ENCODE results near the gene HTD2. TPM values are rescaled to one million over a fixed set of nuclear protein-coding genes. Genes with fewer than 3 reads are reported as not detected.

Gene HTD2
- total RNA-seq, 1 experiment from 2014 or later: 8.2 TPM

DNA sequence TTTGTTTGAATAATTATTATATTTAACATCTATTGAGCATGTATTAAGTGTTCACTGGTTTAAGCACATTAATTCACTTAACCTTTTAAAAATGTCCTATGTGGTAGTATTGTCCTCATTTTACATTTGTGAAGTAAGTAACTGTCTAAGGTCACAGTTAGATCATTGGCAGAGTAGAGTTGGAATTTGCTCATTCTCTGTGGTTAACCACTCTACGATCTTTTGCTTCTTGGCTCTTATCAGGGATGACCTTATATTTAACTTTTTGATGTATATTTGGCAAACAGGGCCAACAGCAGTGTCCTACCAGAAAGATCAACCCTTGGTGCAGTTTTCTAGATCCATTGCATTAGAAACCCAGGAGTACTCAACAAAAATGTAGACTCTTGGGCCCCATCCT lies 60.4 kb downstream of the HTD2 start:
- no peaks in the 10 kb centered on the region for H3K27me3 Mint-ChIP-seq (ENCODE audit: insufficient read depth, unreplicated experiment)
- no peak overlapping the region for H3K27ac Mint-ChIP-seq (ENCODE audit: unreplicated experiment)
- H3K4me1 Mint-ChIP-seq (ENCODE audit: low read depth, unreplicated experiment): no peaks in the 10 kb centered on the region
- H3K36me3 ChIP-seq (ENCODE audit: control insufficient read depth, insufficient read depth, low read length): no peaks in the 10 kb centered on the region
- CTCF ChIA-PET: no interaction called here
- H3K9me3 Mint-ChIP-seq (ENCODE audit: unreplicated experiment): no peaks in the 10 kb centered on the region
- H3K4me3 Mint-ChIP-seq (ENCODE audit: unreplicated experiment): no peak overlapping the region
- H3K4me1 ChIP-seq: no peaks in the 10 kb centered on the region
- intact Hi-C loops (cut with micrococcal nuclease; ENCODE audit: unreplicated experiment): no loop called here
- no peaks in the 10 kb centered on the region for H3K36me3 Mint-ChIP-seq (ENCODE audit: insufficient read depth, unreplicated experiment)
- BruUV-seq (replicated peaks): no TSS peak
- no peaks in the 10 kb centered on the region for H3K9me3 ChIP-seq
- POLR2A ChIA-PET: no interaction called here
- DNase-seq: no peak
- TF ChIP-seq, protein P1, sequence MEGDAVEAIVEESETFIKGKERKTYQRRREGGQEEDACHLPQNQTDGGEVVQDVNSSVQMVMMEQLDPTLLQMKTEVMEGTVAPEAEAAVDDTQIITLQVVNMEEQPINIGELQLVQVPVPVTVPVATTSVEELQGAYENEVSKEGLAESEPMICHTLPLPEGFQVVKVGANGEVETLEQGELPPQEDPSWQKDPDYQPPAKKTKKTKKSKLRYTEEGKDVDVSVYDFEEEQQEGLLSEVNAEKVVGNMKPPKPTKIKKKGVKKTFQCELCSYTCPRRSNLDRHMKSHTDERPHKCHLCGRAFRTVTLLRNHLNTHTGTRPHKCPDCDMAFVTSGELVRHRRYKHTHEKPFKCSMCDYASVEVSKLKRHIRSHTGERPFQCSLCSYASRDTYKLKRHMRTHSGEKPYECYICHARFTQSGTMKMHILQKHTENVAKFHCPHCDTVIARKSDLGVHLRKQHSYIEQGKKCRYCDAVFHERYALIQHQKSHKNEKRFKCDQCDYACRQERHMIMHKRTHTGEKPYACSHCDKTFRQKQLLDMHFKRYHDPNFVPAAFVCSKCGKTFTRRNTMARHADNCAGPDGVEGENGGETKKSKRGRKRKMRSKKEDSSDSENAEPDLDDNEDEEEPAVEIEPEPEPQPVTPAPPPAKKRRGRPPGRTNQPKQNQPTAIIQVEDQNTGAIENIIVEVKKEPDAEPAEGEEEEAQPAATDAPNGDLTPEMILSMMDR (IDR thresholded peaks at IDR 0.05; ENCODE audit: insufficient read depth in 1 of 2, low read depth in 1 of 2, low read length in 1 of 2, severe bottlenecking in 1 of 2, unreplicated experiment in 1 of 2): no peak
- H3K4me3 ChIP-seq (ENCODE audit: low read depth, low read length): no peak overlapping the region
- H3K27me3 ChIP-seq (replicated peaks; ENCODE audit: control insufficient read depth, insufficient read depth, low read length): no peaks in the 10 kb centered on the region

DNA sequence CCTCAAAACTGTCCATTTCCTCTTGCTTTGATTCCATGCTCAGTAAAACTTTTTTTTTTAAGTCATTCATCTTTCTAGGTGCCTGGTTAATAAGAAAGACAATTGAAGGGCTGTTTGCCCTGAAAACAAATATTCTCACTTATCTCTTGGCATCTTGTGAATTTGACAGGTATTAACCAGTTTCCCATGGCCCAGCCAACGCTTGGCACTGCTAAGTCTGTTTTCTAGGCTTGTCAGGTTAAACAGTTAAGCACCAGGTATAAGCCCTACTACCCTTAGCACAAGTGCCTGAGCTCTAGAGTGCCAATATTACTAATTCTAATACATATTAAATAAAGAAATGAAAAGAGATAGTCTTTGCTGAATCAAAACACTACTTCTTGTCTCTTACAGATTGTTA lies 62.7 kb downstream of the HTD2 start:
- H3K4me1 Mint-ChIP-seq (ENCODE audit: low read depth, unreplicated experiment): no peaks in the 10 kb centered on the region
- no peak for DNase-seq
- TF ChIP-seq, protein P1 (IDR thresholded peaks at IDR 0.05; ENCODE audit: insufficient read depth in 1 of 2, low read depth in 1 of 2, low read length in 1 of 2, severe bottlenecking in 1 of 2, unreplicated experiment in 1 of 2): no peak
- no peak overlapping the region for H3K4me3 ChIP-seq (ENCODE audit: low read depth, low read length)
- H3K27ac Mint-ChIP-seq (ENCODE audit: unreplicated experiment): no peak overlapping the region
- BruUV-seq (replicated peaks): no TSS peak
- no peaks in the 10 kb centered on the region for H3K36me3 ChIP-seq (ENCODE audit: control insufficient read depth, insufficient read depth, low read length)
- intact Hi-C loops (cut with micrococcal nuclease; ENCODE audit: unreplicated experiment): no loop called here
- no peaks in the 10 kb centered on the region for H3K27me3 ChIP-seq (replicated peaks; ENCODE audit: control insufficient read depth, insufficient read depth, low read length)
- ChIA-PET CTCF (no interaction called here), POLR2A (no interaction called here)
- H3K27me3 Mint-ChIP-seq (ENCODE audit: insufficient read depth, unreplicated experiment): no peaks in the 10 kb centered on the region
- H3K4me3 Mint-ChIP-seq (ENCODE audit: unreplicated experiment): no peak overlapping the region
- no peaks in the 10 kb centered on the region for H3K4me1 ChIP-seq
- H3K9me3 Mint-ChIP-seq (ENCODE audit: unreplicated experiment): no peaks in the 10 kb centered on the region
- H3K36me3 Mint-ChIP-seq (ENCODE audit: insufficient read depth, unreplicated experiment): no peaks in the 10 kb centered on the region
- no peaks in the 10 kb centered on the region for H3K9me3 ChIP-seq

Other genes starting within 250 kb of the HTD2 start
- gene DNASE1L3, start 95.5 kb upstream of the HTD2 start, total RNA-seq (2022): 0.27 TPM in 1 of 2 replicates, not detected in the other
- gene ABHD6, start 68.7 kb upstream of the HTD2 start, total RNA-seq (2022): 15.4 and 16.1 TPM in 2 replicates
- gene RPP14, start 275 bp upstream of the HTD2 start, total RNA-seq (2022): 19.2 and 24.7 TPM in 2 replicates
- 8.8 and 9.1 TPM in 2 replicates for gene PXK, start 26.4 kb downstream of the HTD2 start, total RNA-seq (2022)
- gene PDHB, start 127.3 kb downstream of the HTD2 start, total RNA-seq (2022): 81.8 and 89.8 TPM in 2 replicates
- gene KCTD6, start 185.6 kb downstream of the HTD2 start, total RNA-seq (2022): 9.2 and 9.8 TPM in 2 replicates
- gene ACOX2, start 230.7 kb downstream of the HTD2 start, total RNA-seq (2022): 9.1 and 9.5 TPM in 2 replicates